ENCODE measurements around the gene P3H1. TPM values are rescaled to one million over a fixed set of nuclear protein-coding genes. Genes with fewer than 3 reads are reported as not detected.

P3H1 gene
- total and polyA plus RNA-seq, 2 of the 13 experiments (the other 11 are each of a cell fraction or from before 2014, with no cell fraction given): 64.6 to 120 TPM

DNA sequence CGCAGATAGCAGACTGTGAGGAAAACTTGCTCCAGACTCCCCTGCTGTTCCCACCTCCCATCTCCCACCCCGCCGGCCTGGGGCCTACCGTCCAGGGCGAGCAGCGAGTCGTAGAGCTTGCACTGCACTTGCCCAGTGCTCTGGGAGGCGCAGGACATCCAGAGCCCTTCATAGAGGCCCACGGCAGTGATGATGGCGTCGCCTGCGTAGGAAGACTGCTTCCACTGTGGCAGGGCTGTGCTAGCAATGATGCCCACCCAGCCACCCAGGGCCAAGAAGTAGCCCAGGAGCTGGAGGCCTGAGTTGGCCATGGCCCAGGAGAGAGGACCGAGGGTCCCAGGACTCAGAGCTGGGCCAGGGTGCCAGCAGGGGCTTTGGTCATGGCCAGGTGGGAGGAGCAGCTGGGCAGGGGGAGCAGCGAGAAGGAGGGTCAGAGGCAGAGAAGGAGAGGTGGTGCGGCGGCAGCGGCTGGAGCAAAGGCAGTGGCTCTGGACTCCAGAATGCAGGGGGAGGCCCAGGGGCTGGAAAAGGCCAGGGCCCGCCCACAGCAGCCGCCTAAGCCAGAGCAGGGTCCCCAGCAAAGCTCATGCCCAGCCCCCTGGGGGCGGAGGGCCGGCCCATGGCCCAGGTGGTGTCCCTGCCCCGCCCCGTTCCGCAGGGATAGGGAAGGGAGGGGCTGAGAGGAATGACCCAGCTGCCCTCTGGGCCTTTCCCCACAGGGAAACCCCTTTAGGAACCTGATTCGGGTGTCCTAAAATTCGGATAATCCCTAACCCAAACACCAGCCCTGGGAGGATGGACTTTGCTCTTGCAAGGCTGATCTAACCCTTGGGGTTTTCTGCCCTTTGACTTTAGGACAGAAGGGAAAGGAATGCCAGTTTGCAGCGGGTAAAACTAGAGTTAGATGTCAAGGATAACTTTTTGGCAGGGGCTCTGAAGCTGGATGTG, 26.8 kb downstream of the P3H1 start, which contains the start of gene CLDN19 (continued):
- TF ChIP-seq, protein P1, sequence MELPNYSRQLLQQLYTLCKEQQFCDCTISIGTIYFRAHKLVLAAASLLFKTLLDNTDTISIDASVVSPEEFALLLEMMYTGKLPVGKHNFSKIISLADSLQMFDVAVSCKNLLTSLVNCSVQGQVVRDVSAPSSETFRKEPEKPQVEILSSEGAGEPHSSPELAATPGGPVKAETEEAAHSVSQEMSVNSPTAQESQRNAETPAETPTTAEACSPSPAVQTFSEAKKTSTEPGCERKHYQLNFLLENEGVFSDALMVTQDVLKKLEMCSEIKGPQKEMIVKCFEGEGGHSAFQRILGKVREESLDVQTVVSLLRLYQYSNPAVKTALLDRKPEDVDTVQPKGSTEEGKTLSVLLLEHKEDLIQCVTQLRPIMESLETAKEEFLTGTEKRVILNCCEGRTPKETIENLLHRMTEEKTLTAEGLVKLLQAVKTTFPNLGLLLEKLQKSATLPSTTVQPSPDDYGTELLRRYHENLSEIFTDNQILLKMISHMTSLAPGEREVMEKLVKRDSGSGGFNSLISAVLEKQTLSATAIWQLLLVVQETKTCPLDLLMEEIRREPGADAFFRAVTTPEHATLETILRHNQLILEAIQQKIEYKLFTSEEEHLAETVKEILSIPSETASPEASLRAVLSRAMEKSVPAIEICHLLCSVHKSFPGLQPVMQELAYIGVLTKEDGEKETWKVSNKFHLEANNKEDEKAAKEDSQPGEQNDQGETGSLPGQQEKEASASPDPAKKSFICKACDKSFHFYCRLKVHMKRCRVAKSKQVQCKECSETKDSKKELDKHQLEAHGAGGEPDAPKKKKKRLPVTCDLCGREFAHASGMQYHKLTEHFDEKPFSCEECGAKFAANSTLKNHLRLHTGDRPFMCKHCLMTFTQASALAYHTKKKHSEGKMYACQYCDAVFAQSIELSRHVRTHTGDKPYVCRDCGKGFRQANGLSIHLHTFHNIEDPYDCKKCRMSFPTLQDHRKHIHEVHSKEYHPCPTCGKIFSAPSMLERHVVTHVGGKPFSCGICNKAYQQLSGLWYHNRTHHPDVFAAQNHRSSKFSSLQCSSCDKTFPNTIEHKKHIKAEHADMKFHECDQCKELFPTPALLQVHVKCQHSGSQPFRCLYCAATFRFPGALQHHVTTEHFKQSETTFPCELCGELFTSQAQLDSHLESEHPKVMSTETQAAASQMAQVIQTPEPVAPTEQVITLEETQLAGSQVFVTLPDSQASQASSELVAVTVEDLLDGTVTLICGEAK (IDR thresholded peaks at IDR 0.05): no peak
- TF ChIP-seq, protein P1 (CRISPR knock-in tag; IDR thresholded peaks at IDR 0.05): no peak
- no peak for TF ChIP-seq ZNF260 (CRISPR knock-in tag; IDR thresholded peaks at IDR 0.05; ENCODE audit: borderline replicate concordance, low read depth)
- TF ChIP-seq, protein P2, sequence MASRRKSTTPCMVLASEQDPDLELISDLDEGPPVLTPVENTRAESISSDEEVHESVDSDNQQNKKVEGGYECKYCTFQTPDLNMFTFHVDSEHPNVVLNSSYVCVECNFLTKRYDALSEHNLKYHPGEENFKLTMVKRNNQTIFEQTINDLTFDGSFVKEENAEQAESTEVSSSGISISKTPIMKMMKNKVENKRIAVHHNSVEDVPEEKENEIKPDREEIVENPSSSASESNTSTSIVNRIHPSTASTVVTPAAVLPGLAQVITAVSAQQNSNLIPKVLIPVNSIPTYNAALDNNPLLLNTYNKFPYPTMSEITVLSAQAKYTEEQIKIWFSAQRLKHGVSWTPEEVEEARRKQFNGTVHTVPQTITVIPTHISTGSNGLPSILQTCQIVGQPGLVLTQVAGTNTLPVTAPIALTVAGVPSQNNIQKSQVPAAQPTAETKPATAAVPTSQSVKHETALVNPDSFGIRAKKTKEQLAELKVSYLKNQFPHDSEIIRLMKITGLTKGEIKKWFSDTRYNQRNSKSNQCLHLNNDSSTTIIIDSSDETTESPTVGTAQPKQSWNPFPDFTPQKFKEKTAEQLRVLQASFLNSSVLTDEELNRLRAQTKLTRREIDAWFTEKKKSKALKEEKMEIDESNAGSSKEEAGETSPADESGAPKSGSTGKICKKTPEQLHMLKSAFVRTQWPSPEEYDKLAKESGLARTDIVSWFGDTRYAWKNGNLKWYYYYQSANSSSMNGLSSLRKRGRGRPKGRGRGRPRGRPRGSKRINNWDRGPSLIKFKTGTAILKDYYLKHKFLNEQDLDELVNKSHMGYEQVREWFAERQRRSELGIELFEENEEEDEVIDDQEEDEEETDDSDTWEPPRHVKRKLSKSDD (CRISPR knock-in tag; IDR thresholded peaks at IDR 0.05; ENCODE audit: low read depth): no peak
- no peak for TF ChIP-seq ZNF143 (CRISPR knock-in tag; IDR thresholded peaks at IDR 0.05)
- TF ChIP-seq RBAK (CRISPR knock-in tag; IDR thresholded peaks at IDR 0.05): no peak
- no peak for TF ChIP-seq ZNF496 (CRISPR knock-in tag; IDR thresholded peaks at IDR 0.05; ENCODE audit: insufficient replicate concordance)
- peak; percentile 6; the same call in 1 of the 2 replicates for TF ChIP-seq ARNTL (CRISPR knock-in tag; IDR thresholded peaks at IDR 0.05)
- TF ChIP-seq IRF2 (CRISPR knock-in tag; IDR thresholded peaks at IDR 0.05): no peak
- no peak for TF ChIP-seq ATM (IDR thresholded peaks at IDR 0.05; ENCODE audit: borderline replicate concordance)
- TF ChIP-seq, protein P3, sequence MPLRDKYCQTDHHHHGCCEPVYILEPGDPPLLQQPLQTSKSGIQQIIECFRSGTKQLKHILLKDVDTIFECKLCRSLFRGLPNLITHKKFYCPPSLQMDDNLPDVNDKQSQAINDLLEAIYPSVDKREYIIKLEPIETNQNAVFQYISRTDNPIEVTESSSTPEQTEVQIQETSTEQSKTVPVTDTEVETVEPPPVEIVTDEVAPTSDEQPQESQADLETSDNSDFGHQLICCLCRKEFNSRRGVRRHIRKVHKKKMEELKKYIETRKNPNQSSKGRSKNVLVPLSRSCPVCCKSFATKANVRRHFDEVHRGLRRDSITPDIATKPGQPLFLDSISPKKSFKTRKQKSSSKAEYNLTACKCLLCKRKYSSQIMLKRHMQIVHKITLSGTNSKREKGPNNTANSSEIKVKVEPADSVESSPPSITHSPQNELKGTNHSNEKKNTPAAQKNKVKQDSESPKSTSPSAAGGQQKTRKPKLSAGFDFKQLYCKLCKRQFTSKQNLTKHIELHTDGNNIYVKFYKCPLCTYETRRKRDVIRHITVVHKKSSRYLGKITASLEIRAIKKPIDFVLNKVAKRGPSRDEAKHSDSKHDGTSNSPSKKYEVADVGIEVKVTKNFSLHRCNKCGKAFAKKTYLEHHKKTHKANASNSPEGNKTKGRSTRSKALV (CRISPR knock-in tag; IDR thresholded peaks at IDR 0.05): 0 out of 2 replicates have a peak, but pooled peaks have one; percentile 30
- TF ChIP-seq, protein P4, sequence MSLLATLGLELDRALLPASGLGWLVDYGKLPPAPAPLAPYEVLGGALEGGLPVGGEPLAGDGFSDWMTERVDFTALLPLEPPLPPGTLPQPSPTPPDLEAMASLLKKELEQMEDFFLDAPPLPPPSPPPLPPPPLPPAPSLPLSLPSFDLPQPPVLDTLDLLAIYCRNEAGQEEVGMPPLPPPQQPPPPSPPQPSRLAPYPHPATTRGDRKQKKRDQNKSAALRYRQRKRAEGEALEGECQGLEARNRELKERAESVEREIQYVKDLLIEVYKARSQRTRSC (CRISPR knock-in tag; IDR thresholded peaks at IDR 0.05; ENCODE audit: low read depth): no peak
- peak; percentile 63; the same call in 1 of the 2 replicates for TF ChIP-seq ZNF850 (CRISPR knock-in tag; conservative IDR thresholded peaks at IDR 0.05)
- no peak for TF ChIP-seq U2AF2 (IDR thresholded peaks at IDR 0.05; ENCODE audit: low read depth, low read length)

Measured in HepG2 (cell line).